SH-SY5Y (cell line): ENCODE measurements around the gene FKBP15.

Experiments used
- GATA2 ChIP-seq: IDR thresholded peaks from 2 replicates; pipeline ENCODE4 v1.6.1; 2011; ENCODE audit warnings: mild to moderate bottlenecking, low read depth, low read length
- GATA3 ChIP-seq: IDR thresholded peaks from 2 replicates; pipeline ENCODE4 v1.6.1; 2011; ENCODE audit warnings: low read depth, mild to moderate bottlenecking, low read length, moderate library complexity

- no peak for TF ChIP-seq GATA2
- no peak for TF ChIP-seq GATA3
These were observed 36.8 kb upstream of the FKBP15 start for GRCh38 chr9:113257863-113258262.
